Naive thymus-derived CD8-positive, alpha-beta T cell (primary cell): ENCODE data around the gene YDJC. TPM values are rescaled to one million over a fixed set of nuclear protein-coding genes. Genes with fewer than 3 reads are reported as not detected.
A peak's percentile ranks its signal among the peaks of the same experiment; 100 is the strongest.
"Not testable (repeated sequence)": the region's sequence is repeated elsewhere in the genome, so short reads cannot be mapped to it uniquely, and the experiment has no call there.

ENCODE experiments used
- ATAC-seq, 2 donors: fragments of 150-1000 bp; cut with Tn5 transposase in 1 of 2; sonication (Bioruptor Pico), chemical (Tn5 transposase) in 1 of 2; 1 replicate in 1 of 2; 2 replicates in 1 of 2; pipeline ENCODE4 v1.10.0; 2021; ENCODE audit warnings: mild to moderate bottlenecking in 2 of 2, moderate library complexity in 2 of 2
- POLR2A ChIA-PET: fragments of 350-600 bp; sonication (Branson Sonifier 250); formaldehyde crosslinking; loops from one replicate; lab custom pipeline; 2021; ENCODE audit warnings: antibody characterized with exemption; lab: Charles Lee
- DNase-seq, 10 donors: peaks; one replicate each; pipeline versions ENCODE4 v3.0.0 to v3.0.0-alpha.2; 2020 to 2022
- H3K27ac Mint-ChIP-seq, 10 donors: one replicate each; pipeline ENCODE4 v1.8.0; 2020 to 2022; ENCODE audit warnings: mild to moderate bottlenecking in 10 of 10, mixed read lengths in 10 of 10, moderate library complexity in 4 of 10, inconsistent platforms in 1 of 10
- H3K27me3 Mint-ChIP-seq, 5 donors: one replicate each; pipeline ENCODE4 v1.8.0; 2021 to 2022; ENCODE audit warnings: mixed read lengths in 5 of 5
- H3K36me3 Mint-ChIP-seq, 3 donors: one replicate each; pipeline ENCODE4 v1.8.0; 2020 to 2022; ENCODE audit warnings: mixed read lengths in 3 of 3, mild to moderate bottlenecking in 2 of 3, inconsistent platforms in 1 of 3
- H3K4me1 Mint-ChIP-seq, 4 donors: one replicate each; pipeline ENCODE4 v1.8.0; 2021 to 2022; ENCODE audit warnings: mixed read lengths in 4 of 4
- H3K4me3 Mint-ChIP-seq, 10 donors: one replicate each; pipeline ENCODE4 v1.8.0; 2020 to 2022; ENCODE audit warnings: mild to moderate bottlenecking in 10 of 10, mixed read lengths in 10 of 10, moderate library complexity in 6 of 10, inconsistent platforms in 1 of 10
- H3K9me3 Mint-ChIP-seq, 9 donors: one replicate each; pipeline ENCODE4 v1.8.0; 2020 to 2022; ENCODE audit warnings: mixed read lengths in 9 of 9, mild to moderate bottlenecking in 3 of 9, inconsistent platforms in 1 of 9, moderate library complexity in 1 of 9
- polyA plus RNA-seq, 3 donors: library from polyadenylated mRNA; unstranded; fragments of 300-500 nt; fragmentation: Illumina TruSeq; gene quantifications; one replicate each; pipeline ENCODE4 v1.2.3, GENCODE V29; 2021
- total RNA-seq, 8 experiments: library from RNA in 2 of 8; stranded (reverse) in 2 of 8; gene quantifications; one replicate each; pipeline ENCODE4 v1.2.3 and lab custom pipeline; 2021 to 2026

The YDJC gene
- total and polyA plus RNA-seq, 5 experiments from 2014 or later = 38.0 to 68.9 (median 53.6) TPM

GRCh38 chr22:21650280-21650679, 20.5 kb upstream of the YDJC start:
- POLR2A ChIA-PET = interaction anchor here (1.7 kb wide), 1 partner anchor 21 kb away, joined by 4 read pairs; no protein-coding TSS in a partner anchor
- no peak for DNase-seq
- ATAC-seq = no peak
- Mint-ChIP-seq H3K4me1 (peaks cover 14 to 27% (median 23%) of the 10 kb centered on the region in 4 donors), H3K9me3 (no peaks in the 10 kb centered on the region), H3K4me3 (peak overlapping the region in 4 of 10 donors; percentile 24 to 85 (median 54)), H3K27me3 (no peaks in the 10 kb centered on the region), H3K36me3 (peaks cover 0 to 20% (median 2%) of the 10 kb centered on the region in 3 donors), H3K27ac (no peak overlapping the region)

GRCh38 chr22:21646608-21647590, 17.1 kb upstream of the YDJC start:
- H3K36me3 Mint-ChIP-seq = peaks cover 0 to 36% (median 4%) of the 10 kb centered on the region in 3 donors
- peak overlapping the region in 3 of 10 donors; percentile 24 to 76 (median 73) for H3K27ac Mint-ChIP-seq
- H3K9me3 Mint-ChIP-seq = no peaks in the 10 kb centered on the region
- DNase-seq (peak; percentile 53 to 89 (median 78)), ATAC-seq (peak; percentile 12 to 22)
- H3K27me3 Mint-ChIP-seq = peaks cover 0 to 1% (median 0%) of the 10 kb centered on the region in 5 donors
- peak overlapping the region in 1 of 10 donors; percentile 31 for H3K4me3 Mint-ChIP-seq
- POLR2A ChIA-PET = interaction anchor here (0.5 to 3.0 kb wide), 3 partner anchors 8 to 19 kb away, joined by 3 to 13 read pairs (median 4); partner anchors contain the start of genes PPIL2 and YDJC
- peaks cover 23 to 38% (median 35%) of the 10 kb centered on the region in 4 donors for H3K4me1 Mint-ChIP-seq

GRCh38 chr22:21645513-21645912, 15.7 kb upstream of the YDJC start:
- Mint-ChIP-seq H3K27ac (peak overlapping the region in 1 of 10 donors; percentile 47), H3K36me3 (peaks cover 0 to 36% (median 4%) of the 10 kb centered on the region in 3 donors), H3K4me3 (peak overlapping the region in 1 of 10 donors; percentile 62), H3K4me1 (peaks cover 20 to 38% (median 31%) of the 10 kb centered on the region in 4 donors)
- H3K9me3 Mint-ChIP-seq, ATAC-seq, DNase-seq, H3K27me3 Mint-ChIP-seq: not testable (repeated sequence)
- POLR2A ChIA-PET = interaction anchor here (3.0 kb wide), 1 partner anchor 16 kb away, joined by 13 read pairs; the partner anchor contains the start of gene YDJC

GRCh38 chr22:21643533-21644357, 13.9 kb upstream of the YDJC start:
- POLR2A ChIA-PET = interaction anchor here (0.7 to 4.1 kb wide), 3 partner anchors 8 to 66 kb away, joined by 3 to 82 read pairs (median 5); partner anchors contain the start of gene YDJC
- ATAC-seq = no peak
- H3K27me3 Mint-ChIP-seq = peaks cover 0 to 3% (median 0%) of the 10 kb centered on the region in 5 donors
- peaks cover 19 to 38% (median 30%) of the 10 kb centered on the region in 4 donors for H3K4me1 Mint-ChIP-seq
- no peak for DNase-seq
- peak overlapping the region; percentile 76 to 90 (median 84) for H3K4me3 Mint-ChIP-seq
- no peaks in the 10 kb centered on the region for H3K9me3 Mint-ChIP-seq
- H3K27ac Mint-ChIP-seq = peak overlapping the region in 8 of 10 donors; percentile 58 to 95 (median 76)
- peaks cover 0 to 33% (median 4%) of the 10 kb centered on the region in 3 donors for H3K36me3 Mint-ChIP-seq

- POLR2A ChIA-PET = interaction anchor here (0.5 to 4.1 kb wide), 11 partner anchors 9 to 1077 kb away, joined by 3 to 82 read pairs (median 3); partner anchors contain the start of genes CCDC116, MAPK1, PPIL2 and YDJC
- H3K27ac Mint-ChIP-seq = peak overlapping the region in 9 of 10 donors; percentile 61 to 95 (median 85)
- DNase-seq (peak; percentile 22 to 75 (median 48)), ATAC-seq (no peak)
- H3K27me3 Mint-ChIP-seq = peaks cover 0 to 3% (median 0%) of the 10 kb centered on the region in 5 donors
- H3K9me3 Mint-ChIP-seq = no peaks in the 10 kb centered on the region
- H3K4me1 Mint-ChIP-seq = peaks cover 19 to 38% (median 30%) of the 10 kb centered on the region in 4 donors
- peaks cover 0 to 29% (median 4%) of the 10 kb centered on the region in 3 donors for H3K36me3 Mint-ChIP-seq
- H3K4me3 Mint-ChIP-seq = peak overlapping the region; percentile 76 to 90 (median 84)
Measured at GRCh38 chr22:21642584-21643448, 13.0 kb upstream of the YDJC start.

GRCh38 chr22:21641789-21642583, 12.2 kb upstream of the YDJC start, which contains the start of gene SDF2L1:
SDF2L1 (plus strand) TSS chr22:21642302; CDS start chr22:21642337, 35 bp downstream.
- Mint-ChIP-seq H3K36me3 (peaks cover 0 to 29% (median 4%) of the 10 kb centered on the region in 3 donors), H3K27me3 (peaks cover 0 to 3% (median 0%) of the 10 kb centered on the region in 5 donors), H3K27ac (peak within 1 kb of the TSS; percentile 61 to 95 (median 83)), H3K9me3 (no peaks in the 10 kb centered on the region), H3K4me3 (peak within 1 kb of the TSS; percentile 76 to 90 (median 84)), H3K4me1 (peaks cover 19 to 37% (median 29%) of the 10 kb centered on the region in 4 donors)
- peak; percentile 94 to 99 (median 98) for DNase-seq
- peak; percentile 96 to 97 for ATAC-seq
- POLR2A ChIA-PET = interaction anchor here (0.5 to 4.1 kb wide), 11 partner anchors 9 to 1076 kb away, joined by 3 to 82 read pairs (median 3); partner anchors contain the start of genes CCDC116, MAPK1, PPIL2 and YDJC

GRCh38 chr22:21641417-21641788, 11.6 kb upstream of the YDJC start:
- DNase-seq (peak in 1 of 10 donors; percentile 20), ATAC-seq (no peak)
- Mint-ChIP-seq H3K36me3 (peaks cover 0 to 24% (median 2%) of the 10 kb centered on the region in 3 donors), H3K4me1 (peaks cover 14 to 31% (median 23%) of the 10 kb centered on the region in 4 donors), H3K27me3 (peaks cover 0 to 3% (median 0%) of the 10 kb centered on the region in 5 donors), H3K27ac (peak overlapping the region in 9 of 10 donors; percentile 61 to 95 (median 85)), H3K9me3 (no peaks in the 10 kb centered on the region), H3K4me3 (peak overlapping the region; percentile 76 to 90 (median 84))
- POLR2A ChIA-PET = interaction anchor here (0.5 to 4.1 kb wide), 7 partner anchors 9 to 230 kb away, joined by 3 to 82 read pairs (median 5); partner anchors contain the start of genes CCDC116, MAPK1, PPIL2 and YDJC

GRCh38 chr22:21640810-21641209, 11.0 kb upstream of the YDJC start:
- Mint-ChIP-seq H3K4me1 (peaks cover 14 to 29% (median 22%) of the 10 kb centered on the region in 4 donors), H3K27me3 (peaks cover 0 to 3% (median 0%) of the 10 kb centered on the region in 5 donors), H3K36me3 (peaks cover 0 to 20% (median 2%) of the 10 kb centered on the region in 3 donors), H3K9me3 (no peaks in the 10 kb centered on the region), H3K27ac (peak overlapping the region in 3 of 10 donors; percentile 46 to 95 (median 78)), H3K4me3 (peak overlapping the region in 7 of 10 donors; percentile 43 to 89 (median 84))
- DNase-seq (no peak), ATAC-seq (no peak)
- POLR2A ChIA-PET = interaction anchor here (1.3 to 4.1 kb wide), 2 partner anchors 11 to 25 kb away, joined by 3 to 82 read pairs; partner anchors contain the start of genes PPIL2 and YDJC

- DNase-seq (no peak), ATAC-seq (no peak)
- peaks cover 0 to 12% (median 2%) of the 10 kb centered on the region in 3 donors for H3K36me3 Mint-ChIP-seq
- peaks cover 0 to 3% (median 0%) of the 10 kb centered on the region in 5 donors for H3K27me3 Mint-ChIP-seq
- POLR2A ChIA-PET = no interaction called here
- peak overlapping the region in 1 of 10 donors; percentile 22 for H3K4me3 Mint-ChIP-seq
- peaks cover 14 to 29% (median 22%) of the 10 kb centered on the region in 4 donors for H3K4me1 Mint-ChIP-seq
- H3K9me3 Mint-ChIP-seq = no peaks in the 10 kb centered on the region
- H3K27ac Mint-ChIP-seq = peak overlapping the region in 1 of 10 donors; percentile 5
Measured at GRCh38 chr22:21639359-21639758, 9.5 kb upstream of the YDJC start.

GRCh38 chr22:21637450-21637849, 7.6 kb upstream of the YDJC start:
- ATAC-seq = not testable (repeated sequence)

More at GRCh38 chr22:21637450-21637849, 7.6 kb upstream of the YDJC start:
- peaks cover 5 to 18% (median 12%) of the 10 kb centered on the region in 4 donors for H3K4me1 Mint-ChIP-seq
- H3K27me3 Mint-ChIP-seq, H3K4me3 Mint-ChIP-seq, POLR2A ChIA-PET, H3K9me3 Mint-ChIP-seq, H3K36me3 Mint-ChIP-seq, H3K27ac Mint-ChIP-seq, DNase-seq: not testable (repeated sequence)
